Measurements from ENCODE around the gene MCTP1. TPM values are rescaled to one million over a fixed set of nuclear protein-coding genes. Genes with fewer than 3 reads are reported as not detected.

The MCTP1 gene
- polyA plus RNA-seq, 1 donor (not counting 4 experiments of a cell fraction or from before 2014, with no cell fraction given), result 4.9 TPM

- Histone ChIP-seq H3K4me2 (ENCODE audit: control insufficient read depth, extremely low read depth, insufficient read depth, low read depth, low read length) (no peak overlapping the region), H3K9ac (ENCODE audit: control insufficient read depth, extremely low read depth, insufficient read depth, low read length) (no peak overlapping the region), H2AFZ (ENCODE audit: control insufficient read depth, low read length) (no peak overlapping the region), H3K79me2 (ENCODE audit: control insufficient read depth, insufficient read depth, low read length) (no peaks in the 10 kb centered on the region), H3K9me3 (ENCODE audit: control insufficient read depth, low read depth, low read length) (no peaks in the 10 kb centered on the region), H3K4me3 (ENCODE audit: control insufficient read depth in 2 of 3, extremely low read depth in 1 of 3, insufficient read depth in 2 of 3, low read depth in 1 of 3, low read length in 3 of 3) (no peak overlapping the region), H3K27ac (ENCODE audit: control insufficient read depth, insufficient read depth, low read length) (no peak overlapping the region), H3K4me1 (ENCODE audit: control insufficient read depth, extremely low read depth, insufficient read depth, low read length) (no peaks in the 10 kb centered on the region), H4K20me1 (ENCODE audit: control insufficient read depth, extremely low read depth, insufficient read depth, low read length) (no peaks in the 10 kb centered on the region), H3K9me1 (ENCODE audit: control insufficient read depth, extremely low read depth, insufficient read depth, low read length) (no peaks in the 10 kb centered on the region), H3K27me3 (ENCODE audit: control insufficient read depth, extremely low read depth, insufficient read depth, low read length) (no peaks in the 10 kb centered on the region), H3K36me3 (ENCODE audit: control insufficient read depth in 2 of 2, extremely low read depth in 1 of 2, insufficient read depth in 2 of 2, low read length in 2 of 2) (no peaks in the 10 kb centered on the region)
- dilution Hi-C loops (cut with MboI; ENCODE audit: extremely low pct_ligation_motif_present, low sequenced_read_pairs), result no loop called here
- FAIRE-seq, result no peak
- TF ChIP-seq EZH2 (IDR thresholded peaks at IDR 0.05; ENCODE audit: low read length) (no peak), CTCF (optimal IDR thresholded peaks at IDR 0.05 in 1 of 3, IDR thresholded peaks at IDR 0.05 in 1 of 3, conservative IDR thresholded peaks at IDR 0.05 in 1 of 3; ENCODE audit: extremely low read depth in 1 of 3, insufficient read depth in 2 of 3, low read length in 3 of 3) (no peak)
- DNase-seq (ENCODE audit: low read depth, low spot score), result no peak
Measured at GRCh38 chr5:95153511-95153910, 131.4 kb downstream of the MCTP1 start.

- no peak for TF ChIP-seq CTCF (optimal IDR thresholded peaks at IDR 0.05 in 1 of 3, IDR thresholded peaks at IDR 0.05 in 1 of 3, conservative IDR thresholded peaks at IDR 0.05 in 1 of 3; ENCODE audit: extremely low read depth in 1 of 3, insufficient read depth in 2 of 3, low read length in 3 of 3)
- TF ChIP-seq EZH2 (IDR thresholded peaks at IDR 0.05; ENCODE audit: low read length), result no peak
- Histone ChIP-seq H3K4me2 (ENCODE audit: control insufficient read depth, extremely low read depth, insufficient read depth, low read depth, low read length) (no peak overlapping the region), H3K9me1 (ENCODE audit: control insufficient read depth, extremely low read depth, insufficient read depth, low read length) (no peaks in the 10 kb centered on the region), H3K36me3 (ENCODE audit: control insufficient read depth in 2 of 2, extremely low read depth in 1 of 2, insufficient read depth in 2 of 2, low read length in 2 of 2) (no peaks in the 10 kb centered on the region), H3K27ac (ENCODE audit: control insufficient read depth, insufficient read depth, low read length) (no peak overlapping the region), H3K4me1 (ENCODE audit: control insufficient read depth, extremely low read depth, insufficient read depth, low read length) (no peaks in the 10 kb centered on the region), H3K27me3 (ENCODE audit: control insufficient read depth, extremely low read depth, insufficient read depth, low read length) (no peaks in the 10 kb centered on the region), H4K20me1 (ENCODE audit: control insufficient read depth, extremely low read depth, insufficient read depth, low read length) (no peaks in the 10 kb centered on the region), H3K9ac (ENCODE audit: control insufficient read depth, extremely low read depth, insufficient read depth, low read length) (no peak overlapping the region), H3K79me2 (ENCODE audit: control insufficient read depth, insufficient read depth, low read length) (no peaks in the 10 kb centered on the region), H2AFZ (ENCODE audit: control insufficient read depth, low read length) (no peak overlapping the region), H3K9me3 (ENCODE audit: control insufficient read depth, low read depth, low read length) (no peaks in the 10 kb centered on the region), H3K4me3 (ENCODE audit: control insufficient read depth in 2 of 3, extremely low read depth in 1 of 3, insufficient read depth in 2 of 3, low read depth in 1 of 3, low read length in 3 of 3) (no peak overlapping the region)
- DNase-seq (ENCODE audit: low read depth, low spot score) (no peak), FAIRE-seq (no peak)
- dilution Hi-C loops (cut with MboI; ENCODE audit: extremely low pct_ligation_motif_present, low sequenced_read_pairs), result no loop called here
Measured at GRCh38 chr5:95152535-95152934, 132.4 kb downstream of the MCTP1 start.
